Measurements from ENCODE around the gene CYB5R3.
"Not testable (repeated sequence)": the region's sequence is repeated elsewhere in the genome, so short reads cannot be mapped to it uniquely, and the experiment has no call there.

The CYB5R3 gene

GRCh38 chr22:42608136-42608822, 40.9 kb downstream of the CYB5R3 start:
- no peak for DNase-seq (ENCODE audit: low spot score)
- TF ChIP-seq CTCF (conservative IDR thresholded peaks at IDR 0.05; ENCODE audit: low read depth) = no peak
- ChIA-PET POLR2A (ENCODE audit: low non-redundant PET) (no interaction called here), CTCF (no interaction called here)
- peak overlapping the region; percentile 50 for H3K27ac ChIP-seq

- DNase-seq (ENCODE audit: low spot score); POLR2A ChIA-PET (ENCODE audit: low non-redundant PET); H3K27ac ChIP-seq; CTCF ChIA-PET: not testable (repeated sequence)
These were observed 41.6 kb downstream of the CYB5R3 start for GRCh38 chr22:42607641-42608040.

GRCh38 chr22:42604403-42604802, 44.8 kb downstream of the CYB5R3 start:
- ChIA-PET CTCF (no interaction called here), POLR2A (ENCODE audit: low non-redundant PET) (no interaction called here)
- peak overlapping the region; percentile 28; the same call in 1 of the 2 replicates for H3K27ac ChIP-seq
- DNase-seq (ENCODE audit: low spot score) = no peak
- no peak for TF ChIP-seq CTCF (conservative IDR thresholded peaks at IDR 0.05; ENCODE audit: low read depth)

GRCh38 chr22:42603427-42603826, 45.8 kb downstream of the CYB5R3 start:
- ChIA-PET CTCF (no interaction called here), POLR2A (ENCODE audit: low non-redundant PET) (no interaction called here)
- DNase-seq (ENCODE audit: low spot score) = no peak

GRCh38 chr22:42602470-42602869, 46.7 kb downstream of the CYB5R3 start:
- no peak for TF ChIP-seq CTCF (conservative IDR thresholded peaks at IDR 0.05; ENCODE audit: low read depth)
- no peak for DNase-seq (ENCODE audit: low spot score)
- H3K27ac ChIP-seq = peak overlapping the region; percentile 37
- POLR2A ChIA-PET (ENCODE audit: low non-redundant PET) = no interaction called here
- CTCF ChIA-PET = no interaction called here

More at GRCh38 chr22:42603427-42603826, 45.8 kb downstream of the CYB5R3 start:
- TF ChIP-seq CTCF (conservative IDR thresholded peaks at IDR 0.05; ENCODE audit: low read depth) = no peak
- H3K27ac ChIP-seq = no peak overlapping the region

GRCh38 chr22:42601879-42602465, 47.2 kb downstream of the CYB5R3 start:
- ChIA-PET POLR2A (ENCODE audit: low non-redundant PET) (no interaction called here), CTCF (no interaction called here)
- no peak for TF ChIP-seq CTCF (conservative IDR thresholded peaks at IDR 0.05; ENCODE audit: low read depth)
- no peak overlapping the region for H3K27ac ChIP-seq
- DNase-seq (ENCODE audit: low spot score) = no peak

- no peak for TF ChIP-seq CTCF (conservative IDR thresholded peaks at IDR 0.05; ENCODE audit: low read depth)
- CTCF ChIA-PET = no interaction called here
- no peak for DNase-seq (ENCODE audit: low spot score)
- POLR2A ChIA-PET (ENCODE audit: low non-redundant PET) = no interaction called here
- H3K27ac ChIP-seq = 0 out of 2 replicates have a peak overlapping the region, but pooled peaks have one; percentile 9
These were observed 52.2 kb downstream of the CYB5R3 start for GRCh38 chr22:42596863-42597530.

All from RWPE1 (cell line).